SK-N-MC (cell line): ENCODE data around the gene STK32B.
A peak's percentile ranks its signal among the peaks of the same experiment; 100 is the strongest.
"Not testable (repeated sequence)": the region's sequence is repeated elsewhere in the genome, so short reads cannot be mapped to it uniquely, and the experiment has no call there.

Source experiments
- DNase-seq: peaks from one replicate; pipeline ENCODE4 v3.0.0-alpha.2; 2011; ENCODE audit warnings: low read depth, low spot score
- H3K27ac ChIP-seq: fragments of 200-600 bp; sonication (generic); 2 replicates; pipeline ENCODE4 v1.5.1; 2016; ENCODE audit warnings: mixed run types
- H3K36me3 ChIP-seq: fragments of 200-600 bp; sonication (generic); 2 replicates; pipeline ENCODE4 v1.6.1; 2017; ENCODE audit warnings: antibody characterized with exemption, low read length, mixed read lengths; ENCODE audit not compliant: insufficient read depth
- H3K4me3 ChIP-seq: fragments of 200-600 bp; sonication (generic); 2 replicates; pipeline ENCODE4 v1.5.1; 2016
- H3K9ac ChIP-seq: fragments of 200-600 bp; sonication (generic); 2 replicates; pipeline ENCODE4 v1.8.0; 2017; ENCODE audit warnings: mixed run types, mixed read lengths; ENCODE audit not compliant: insufficient read length
- H3K9me3 ChIP-seq: fragments of 200-600 bp; sonication (generic); 2 replicates; pipeline ENCODE4 v1.6.1; 2017; ENCODE audit warnings: low read depth, mild to moderate bottlenecking, antibody characterized with exemption, low read length, moderate library complexity, mixed read lengths
- EZH2 ChIP-seq: fragments of 200-600 bp; sonication (generic); IDR thresholded peaks from one replicate; pipeline ENCODE4 v1.6.1; 2017; ENCODE audit warnings: antibody characterized with exemption
- FOXP2 ChIP-seq: optimal IDR thresholded peaks from 2 replicates; pipeline ENCODE3; 2011; ENCODE audit warnings: mild to moderate bottlenecking, moderate library complexity; ENCODE audit not compliant: insufficient read depth; ENCODE audit errors: extremely low read length, control extremely low read depth
- POLR2AphosphoS5 ChIP-seq: IDR thresholded peaks from 2 replicates; pipeline ENCODE4 v1.6.1; 2012; ENCODE audit warnings: mild to moderate bottlenecking, low read depth, low read length, borderline replicate concordance

The STK32B gene

DNA sequence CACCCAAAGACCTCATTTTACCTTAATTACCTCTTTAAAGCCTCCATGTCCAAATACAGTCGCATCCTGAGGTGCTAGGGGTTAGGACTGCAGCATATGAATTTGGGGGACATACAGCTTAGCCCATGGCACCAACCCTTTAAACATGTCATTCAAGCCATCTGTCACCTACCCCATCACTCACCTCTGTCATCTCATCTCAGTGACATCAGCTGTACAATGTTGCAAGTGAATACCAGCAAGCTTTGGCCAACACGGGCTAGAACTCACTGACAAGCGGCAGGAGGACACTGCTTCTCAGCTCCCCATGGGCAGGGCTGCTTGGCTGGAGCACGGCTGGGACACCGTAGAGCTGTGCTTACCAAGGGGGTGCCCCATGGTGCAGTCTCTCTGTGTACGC is 107.5 kb downstream of the STK32B start:
- no peak for DNase-seq
- no peaks in the 10 kb centered on the region for H3K36me3 ChIP-seq
- TF ChIP-seq EZH2: no peak
- no peak overlapping the region for H3K9ac ChIP-seq
- H3K9me3 ChIP-seq: no peaks in the 10 kb centered on the region
- H3K4me3 ChIP-seq: no peak overlapping the region
- no peak overlapping the region for H3K27ac ChIP-seq

DNA sequence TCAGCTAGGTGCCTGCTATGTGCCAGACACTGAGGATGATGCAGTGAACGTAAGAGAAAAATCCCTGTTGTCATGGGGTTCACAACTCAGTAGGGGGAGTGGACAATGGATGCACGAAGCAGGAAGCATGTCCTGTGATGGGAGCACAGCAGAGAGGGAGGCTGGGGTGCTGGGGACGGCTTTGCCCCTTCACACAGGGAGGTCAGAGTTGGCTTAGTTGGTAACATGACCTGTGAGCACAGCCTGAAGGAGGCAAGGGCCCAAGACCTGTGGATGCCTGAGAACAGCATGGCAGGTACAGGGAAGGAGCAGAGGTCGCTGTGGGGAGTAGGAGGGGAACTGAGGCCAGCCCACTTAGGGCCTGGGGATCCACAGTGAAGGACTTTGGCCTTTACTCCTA is 109.4 kb downstream of the STK32B start:
- Histone ChIP-seq H3K9ac (no peak overlapping the region), H3K9me3 (no peaks in the 10 kb centered on the region), H3K27ac (no peak overlapping the region), H3K4me3 (no peak overlapping the region), H3K36me3 (no peaks in the 10 kb centered on the region)
- DNase-seq: no peak
- TF ChIP-seq FOXP2: no peak
- no peak for TF ChIP-seq EZH2
- no peak for TF ChIP-seq POLR2AphosphoS5

DNA sequence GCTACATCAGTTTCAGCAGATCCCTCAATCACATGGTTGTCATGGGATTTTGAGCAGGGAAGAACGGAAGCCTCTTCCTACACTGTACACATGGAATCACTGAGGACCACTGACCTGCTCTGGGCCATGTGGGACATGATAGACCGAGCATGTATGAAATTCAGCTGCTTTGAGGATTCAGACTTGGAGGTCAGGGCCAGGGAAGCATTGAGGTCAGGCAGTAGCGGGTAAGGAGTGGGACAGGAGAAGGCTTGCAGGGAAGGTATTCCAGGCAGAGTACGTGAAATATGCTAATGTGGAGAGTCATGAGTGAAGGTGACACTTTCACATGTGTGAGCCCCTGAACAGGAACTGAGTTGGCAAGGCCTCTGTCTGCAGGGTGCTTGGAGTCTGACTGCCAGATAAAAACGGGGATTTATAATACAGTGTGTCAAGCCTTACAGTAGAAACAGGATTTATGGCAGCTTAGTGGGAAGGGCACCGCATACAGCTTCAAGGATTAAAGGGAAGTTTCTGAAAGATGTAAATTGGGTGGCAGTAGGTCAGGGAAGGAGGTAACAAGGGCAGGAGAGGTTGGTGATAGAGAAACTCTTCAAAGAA is 111.7 kb downstream of the STK32B start:
- no peak overlapping the region for H3K4me3 ChIP-seq
- H3K9ac ChIP-seq: no peak overlapping the region
- no peaks in the 10 kb centered on the region for H3K9me3 ChIP-seq
- H3K27ac ChIP-seq: no peak overlapping the region
- no peak for TF ChIP-seq EZH2
- no peak for TF ChIP-seq FOXP2
- TF ChIP-seq POLR2AphosphoS5: no peak
- H3K36me3 ChIP-seq: no peaks in the 10 kb centered on the region
- no peak for DNase-seq

DNA sequence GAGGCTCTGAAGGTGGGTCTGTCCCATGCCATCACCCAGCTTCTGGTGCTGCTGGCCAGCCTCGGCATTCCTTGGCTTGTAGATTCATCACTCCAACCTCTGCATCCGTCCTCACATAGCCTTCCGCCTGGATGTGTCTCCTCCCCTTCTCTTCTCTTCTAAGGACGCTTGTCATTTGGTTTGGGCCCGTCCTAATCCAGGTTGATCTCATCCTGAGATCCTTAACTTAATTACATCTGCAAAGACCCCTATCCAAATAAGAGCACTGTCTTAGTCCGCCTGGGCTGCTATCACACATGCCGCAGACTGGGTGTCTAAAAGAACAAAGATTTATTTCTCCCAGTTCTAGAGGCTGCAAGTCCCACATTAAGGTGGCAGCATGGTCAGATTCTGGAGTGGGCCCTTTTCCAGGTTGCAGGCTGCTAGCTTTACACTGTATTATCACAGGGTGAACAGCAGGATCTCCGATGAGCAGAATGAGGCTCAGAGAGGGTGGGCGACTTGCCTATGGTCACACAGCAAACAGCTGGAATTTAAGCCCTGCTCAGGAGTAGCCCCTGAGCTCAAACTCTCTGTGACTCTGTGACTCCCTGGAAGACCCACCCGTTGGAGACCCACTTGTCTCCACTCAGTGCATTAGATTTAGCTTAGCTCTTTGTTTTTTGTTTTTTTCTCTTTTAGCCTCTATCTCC is 113.1 kb downstream of the STK32B start:
- DNase-seq: no peak
- peaks cover 2% of the 10 kb centered on the region; the same call in 1 of the 2 replicates for H3K36me3 ChIP-seq
- no peak for TF ChIP-seq EZH2
- TF ChIP-seq FOXP2: no peak
- peak overlapping the region; percentile 92 for H3K27ac ChIP-seq
- H3K4me3 ChIP-seq: peak overlapping the region; percentile 68; the same call in 1 of the 2 replicates
- H3K9me3 ChIP-seq: no peaks in the 10 kb centered on the region
- H3K9ac ChIP-seq: peak overlapping the region; percentile 28

DNA sequence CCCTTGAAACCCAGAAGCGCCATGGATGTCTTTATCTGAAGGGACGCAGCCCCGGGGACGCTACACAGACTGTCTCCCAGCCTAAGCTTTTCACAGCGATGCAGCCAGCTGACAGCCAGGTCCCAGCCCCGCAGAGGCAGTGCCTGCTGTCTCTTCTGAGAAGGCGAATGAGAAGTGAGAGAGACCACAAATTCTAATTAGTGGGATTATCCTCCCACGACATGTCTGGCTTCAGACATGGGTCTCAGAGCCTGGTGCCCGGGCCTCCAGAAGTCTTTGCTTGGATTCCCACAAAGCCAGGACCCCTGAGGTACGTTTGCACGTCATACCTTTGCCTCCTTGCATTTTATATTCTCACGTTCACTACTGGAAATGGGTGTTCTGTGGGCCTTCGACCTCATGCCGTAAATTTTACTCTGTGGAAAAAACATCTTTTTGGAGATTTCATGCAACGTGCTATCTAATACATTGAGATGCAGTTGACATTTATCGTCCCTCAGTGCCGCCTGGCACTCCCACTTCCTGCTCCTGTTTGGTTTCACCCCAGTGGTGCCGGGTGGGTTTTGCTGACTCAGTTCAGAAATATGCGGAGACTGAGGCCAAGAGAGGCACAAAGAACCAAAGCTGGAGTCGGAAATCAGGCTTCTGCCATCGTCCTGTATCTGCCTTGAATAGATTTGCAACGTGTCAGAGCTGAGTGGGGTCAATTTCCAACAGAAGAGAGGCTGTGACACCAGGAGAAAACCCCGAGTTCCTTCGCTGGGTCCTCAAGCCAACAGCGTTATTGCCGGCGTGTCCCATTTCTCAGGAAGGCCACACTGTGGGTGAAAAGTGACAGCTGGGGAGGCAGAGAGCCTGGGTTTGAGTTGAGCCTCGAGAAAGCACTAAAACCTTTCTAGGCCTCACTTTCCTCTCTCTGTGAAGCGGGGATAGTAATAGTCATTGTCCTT is 114.4 kb downstream of the STK32B start:
- Histone ChIP-seq H3K36me3 (peaks cover 5% of the 10 kb centered on the region; the same call in 1 of the 2 replicates), H3K9me3 (no peaks in the 10 kb centered on the region), H3K4me3 (peak overlapping the region; percentile 68), H3K27ac (peak overlapping the region; percentile 92), H3K9ac (peak overlapping the region; percentile 70)
- TF ChIP-seq POLR2AphosphoS5: peak; percentile 45; the same call in 1 of the 2 replicates
- TF ChIP-seq FOXP2: peak; percentile 69
- no peak for TF ChIP-seq EZH2
- DNase-seq: peak; percentile 78

DNA sequence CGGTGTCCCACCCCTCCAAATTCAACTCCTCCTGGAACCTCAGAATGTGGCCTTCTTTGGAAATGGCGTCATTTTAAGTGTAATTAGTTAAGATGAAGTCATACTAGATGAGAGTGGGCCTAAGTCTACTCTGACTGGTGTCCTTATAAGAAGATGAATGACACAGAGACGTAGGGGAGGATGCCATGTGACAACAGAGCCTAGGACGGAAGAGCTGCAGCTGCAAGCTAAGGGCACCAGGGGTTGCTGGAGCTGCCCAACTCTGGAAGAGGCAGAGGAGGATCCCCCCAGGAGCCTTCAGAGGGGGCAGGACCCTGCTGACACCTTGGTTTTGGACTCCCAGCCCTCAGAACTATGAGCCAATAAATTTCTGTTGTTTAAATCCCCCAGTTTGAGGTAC is 115.1 kb downstream of the STK32B start:
- no peak for TF ChIP-seq FOXP2
- no peak for TF ChIP-seq POLR2AphosphoS5
- Histone ChIP-seq H3K4me3 (peak overlapping the region; percentile 68), H3K36me3 (peaks cover 5% of the 10 kb centered on the region; the same call in 1 of the 2 replicates), H3K27ac (peak overlapping the region; percentile 92), H3K9ac (peak overlapping the region; percentile 70), H3K9me3 (no peaks in the 10 kb centered on the region)
- no peak for DNase-seq

DNA sequence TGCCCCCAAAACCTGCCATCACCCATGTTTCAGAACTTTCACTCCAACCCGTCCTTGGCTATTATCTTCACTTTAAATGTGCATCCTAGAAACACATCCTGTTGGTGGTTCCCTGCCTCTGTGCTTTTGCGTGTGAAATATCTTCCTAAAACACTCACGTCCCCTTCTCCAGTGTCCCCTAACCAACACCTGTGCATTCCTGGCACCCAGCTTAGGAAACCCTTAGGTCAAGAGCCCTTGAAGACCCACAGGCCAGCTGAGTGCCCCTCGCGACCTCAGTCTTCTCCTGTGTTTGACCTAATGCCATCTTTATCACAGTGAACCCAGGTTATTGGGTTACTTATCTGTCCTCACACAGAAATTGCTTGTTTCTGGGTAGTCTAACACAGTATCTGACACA is 117.6 kb downstream of the STK32B start:
- Histone ChIP-seq H3K36me3 (peaks cover 5% of the 10 kb centered on the region; the same call in 1 of the 2 replicates), H3K27ac (no peak overlapping the region), H3K4me3 (no peak overlapping the region), H3K9ac (no peak overlapping the region), H3K9me3 (no peaks in the 10 kb centered on the region)
- TF ChIP-seq POLR2AphosphoS5: no peak
- no peak for TF ChIP-seq EZH2
- TF ChIP-seq FOXP2: no peak
- no peak for DNase-seq

DNA sequence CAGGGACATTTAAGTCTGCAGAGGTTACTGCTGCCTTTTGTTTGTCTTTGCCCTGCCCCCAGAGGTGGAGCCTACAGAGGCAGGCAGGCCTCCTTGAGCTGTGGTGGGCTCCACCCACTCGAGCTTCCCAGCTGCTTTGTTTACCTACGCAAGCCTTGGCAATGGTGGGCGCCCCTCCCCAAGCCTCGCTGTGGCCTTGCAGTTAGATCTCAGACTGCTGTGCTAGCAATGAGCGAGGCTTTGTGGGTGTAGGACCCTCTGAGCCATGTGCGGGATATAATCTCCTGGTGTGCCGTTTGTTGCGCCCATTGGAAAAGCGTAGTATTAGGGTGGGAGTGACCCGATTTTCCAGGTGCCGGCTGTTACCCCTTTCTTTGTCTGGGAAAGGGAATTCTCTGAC is 124.6 kb downstream of the STK32B start:
- H3K36me3 ChIP-seq, DNase-seq, H3K9ac ChIP-seq, H3K4me3 ChIP-seq, H3K9me3 ChIP-seq, H3K27ac ChIP-seq: not testable (repeated sequence)
